CD4-positive, alpha-beta T cell treated with Interleukin-15 for 1 hour (primary cell): Measurements from ENCODE around the gene CHMP4B.

Experiments used
- DNase-seq: peaks from one replicate; pipeline ENCODE4 v3.0.0-alpha.2; 2020

The CHMP4B gene

GRCh38 chr20:33841436-33841799 lies 30.3 kb downstream of the CHMP4B start:
- no peak for DNase-seq

GRCh38 chr20:33842346-33842745 lies 31.2 kb downstream of the CHMP4B start:
- no peak for DNase-seq

- no peak for DNase-seq
Measured at GRCh38 chr20:33843050-33843449, 31.9 kb downstream of the CHMP4B start.

DNA sequence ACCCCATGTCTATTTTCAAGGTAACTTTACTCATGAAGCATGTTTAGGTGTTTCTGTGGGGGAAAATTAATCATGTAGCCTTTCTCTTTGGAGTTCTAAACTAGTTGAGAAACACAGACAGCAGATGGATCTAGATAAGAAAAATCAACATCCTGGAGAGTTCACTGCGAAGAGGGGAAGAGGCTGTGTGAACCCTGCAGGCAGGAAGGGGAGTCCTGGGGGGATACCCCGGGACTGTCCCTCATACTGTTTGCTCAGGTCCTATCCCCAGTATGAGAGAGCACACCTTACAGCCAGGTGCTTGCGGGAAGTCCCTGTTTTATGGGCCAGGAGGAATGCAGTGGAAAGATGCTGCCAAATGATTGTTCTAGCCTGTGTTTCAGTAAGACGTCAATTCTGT lies 32.7 kb downstream of the CHMP4B start:
- DNase-seq: no peak

DNA sequence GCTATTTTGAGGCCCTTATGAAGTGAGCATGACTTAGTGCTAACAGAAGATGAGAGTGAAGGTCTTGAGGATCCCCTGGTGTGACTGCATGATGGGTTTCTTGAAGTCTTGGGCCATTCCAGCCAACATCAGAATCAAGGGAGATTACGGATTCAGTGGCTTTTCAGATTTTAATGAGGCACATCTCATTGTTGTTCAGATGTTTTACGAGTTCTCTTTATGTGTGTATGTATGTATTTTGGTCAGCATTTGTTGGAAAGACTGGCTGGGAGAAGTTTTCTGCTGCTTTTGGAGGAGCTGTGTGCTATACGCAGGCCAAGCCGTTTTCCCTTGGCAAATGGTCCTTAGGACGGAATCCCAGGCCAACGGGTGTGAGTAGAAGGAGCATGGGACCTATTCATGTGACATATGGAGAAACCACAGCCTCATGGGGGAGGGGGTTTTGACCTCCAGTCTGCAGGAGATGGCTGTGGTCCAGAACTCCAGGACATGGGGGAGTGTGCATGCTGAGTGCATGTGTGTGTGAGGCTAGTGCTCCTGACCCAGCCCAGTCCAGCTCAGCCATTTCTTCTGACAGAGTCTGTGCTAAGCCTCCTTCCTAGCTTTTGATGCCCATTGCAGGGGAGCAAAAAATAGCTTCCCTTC lies 35.3 kb downstream of the CHMP4B start:
- DNase-seq: no peak

GRCh38 chr20:33847006-33847405 lies 35.9 kb downstream of the CHMP4B start:
- no peak for DNase-seq

GRCh38 chr20:33848391-33848790 lies 37.2 kb downstream of the CHMP4B start:
- DNase-seq: no peak

- no peak for DNase-seq
Measured at GRCh38 chr20:33850159-33850558, 39.0 kb downstream of the CHMP4B start.

DNA sequence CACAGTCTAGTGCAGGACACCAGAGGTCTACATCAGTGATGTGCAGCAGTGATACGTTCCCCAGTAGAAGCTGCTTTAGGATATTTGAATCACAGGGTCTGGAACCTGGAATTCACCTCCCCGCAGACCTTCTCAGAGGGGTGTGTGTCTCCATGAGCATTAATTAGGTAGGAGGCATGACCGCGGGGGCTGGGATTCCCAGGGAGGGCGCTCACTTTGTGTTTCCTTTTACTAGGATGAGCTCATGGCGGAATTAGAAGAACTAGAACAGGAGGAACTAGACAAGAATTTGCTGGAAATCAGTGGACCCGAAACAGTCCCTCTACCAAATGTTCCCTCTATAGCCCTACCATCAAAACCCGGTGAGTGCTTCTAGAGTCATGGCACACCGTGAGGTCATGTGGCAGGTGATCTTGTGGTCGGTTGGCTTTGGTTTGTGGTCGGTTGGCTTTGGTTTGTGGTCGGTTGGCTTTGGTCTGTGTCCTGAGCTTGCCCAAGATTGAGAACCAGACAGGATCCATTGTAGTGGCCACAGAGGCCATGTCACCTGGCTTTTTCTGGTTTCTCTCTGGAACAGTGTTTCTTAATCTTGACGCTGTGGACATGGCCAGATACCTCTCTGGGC lies 40.8 kb downstream of the CHMP4B start:
- no peak for DNase-seq

DNA sequence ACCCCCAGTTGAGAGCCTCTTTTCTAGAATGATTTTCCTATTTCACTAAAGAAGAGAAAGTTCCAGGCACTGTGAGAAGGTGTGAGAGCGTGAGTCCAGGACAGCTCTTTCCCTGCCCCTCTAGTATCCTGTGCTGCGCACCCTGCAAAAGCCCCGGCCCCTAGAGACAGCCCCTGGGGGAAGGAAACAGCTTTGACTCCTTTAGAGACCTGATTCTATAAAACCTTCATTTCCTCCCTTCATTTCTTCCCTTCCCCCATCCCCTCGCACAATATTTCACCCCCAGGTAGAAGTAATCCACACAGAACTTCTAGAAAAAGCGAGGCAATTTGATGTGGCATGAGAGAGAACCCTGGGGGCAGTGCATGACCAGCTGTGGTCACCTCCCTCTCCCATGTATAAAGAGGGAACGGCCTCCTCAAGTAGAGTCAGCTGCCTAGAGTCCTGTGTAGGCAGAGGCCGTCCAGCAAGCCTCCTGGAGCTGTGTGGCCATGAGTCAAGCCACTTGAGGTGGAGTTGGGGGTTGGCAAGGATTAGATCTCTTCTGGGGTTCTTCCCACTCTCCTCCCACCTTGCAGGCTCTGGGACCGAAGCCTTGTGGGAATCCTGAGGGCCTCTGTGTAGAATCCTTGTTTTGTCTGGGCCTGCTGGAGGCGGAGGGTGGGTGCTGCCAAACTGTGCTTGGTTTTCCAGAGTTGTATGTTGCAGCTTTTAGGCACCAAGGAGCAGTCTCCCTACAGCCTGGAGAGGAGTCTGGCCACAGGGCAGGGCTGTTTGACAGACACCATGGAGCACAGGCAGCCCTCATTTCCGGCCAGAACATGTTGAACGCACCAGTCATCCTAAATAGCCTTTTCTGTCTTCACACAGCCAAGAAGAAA lies 41.7 kb downstream of the CHMP4B start:
- no peak for DNase-seq

GRCh38 chr20:33853507-33853813 lies 42.3 kb downstream of the CHMP4B start:
- DNase-seq: no peak

DNA sequence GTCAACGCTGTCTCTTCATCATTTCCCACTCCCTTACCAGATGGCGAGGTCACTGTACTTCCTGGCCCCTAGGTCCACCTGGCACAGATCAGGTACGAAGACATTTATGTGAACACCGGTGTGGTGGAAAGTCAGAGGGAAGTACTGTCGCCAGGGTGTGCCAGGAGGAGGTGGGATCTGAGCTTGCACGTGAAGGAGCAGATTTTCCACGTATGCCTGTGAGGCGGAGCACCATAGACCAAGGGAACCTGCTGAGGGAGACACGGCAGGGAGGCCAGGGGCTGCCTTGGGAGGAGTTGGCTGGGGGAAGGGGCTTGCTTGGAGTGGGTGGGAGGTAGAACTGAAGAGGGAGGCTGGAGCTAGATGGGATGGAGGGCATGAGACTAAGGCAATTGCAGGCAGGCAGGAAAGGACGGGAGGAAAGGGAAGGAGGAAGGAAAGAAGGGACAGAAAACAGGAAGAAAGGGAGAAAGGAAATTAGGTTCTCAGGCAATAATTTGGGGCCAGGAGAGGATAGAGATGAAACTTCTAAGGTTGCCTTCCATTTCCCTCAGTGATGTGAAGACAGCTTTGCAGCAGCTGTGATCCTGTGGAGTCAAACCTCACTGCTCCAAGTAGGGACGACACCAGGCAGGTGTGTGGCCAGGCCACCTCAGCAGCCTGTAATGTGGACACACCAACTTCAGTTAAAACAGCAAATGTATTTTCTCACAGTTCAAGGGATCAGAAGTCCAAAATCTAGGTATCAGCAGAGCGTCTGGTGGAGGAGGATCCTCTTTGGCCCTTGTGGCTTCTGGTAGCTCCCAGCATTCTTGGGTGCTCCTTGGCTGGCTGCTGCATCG lies 46.8 kb downstream of the CHMP4B start:
- no peak for DNase-seq

GRCh38 chr20:33858666-33859065 lies 47.5 kb downstream of the CHMP4B start:
- no peak for DNase-seq

GRCh38 chr20:33859157-33859695 lies 48.1 kb downstream of the CHMP4B start:
- peak; percentile 23 for DNase-seq

DNA sequence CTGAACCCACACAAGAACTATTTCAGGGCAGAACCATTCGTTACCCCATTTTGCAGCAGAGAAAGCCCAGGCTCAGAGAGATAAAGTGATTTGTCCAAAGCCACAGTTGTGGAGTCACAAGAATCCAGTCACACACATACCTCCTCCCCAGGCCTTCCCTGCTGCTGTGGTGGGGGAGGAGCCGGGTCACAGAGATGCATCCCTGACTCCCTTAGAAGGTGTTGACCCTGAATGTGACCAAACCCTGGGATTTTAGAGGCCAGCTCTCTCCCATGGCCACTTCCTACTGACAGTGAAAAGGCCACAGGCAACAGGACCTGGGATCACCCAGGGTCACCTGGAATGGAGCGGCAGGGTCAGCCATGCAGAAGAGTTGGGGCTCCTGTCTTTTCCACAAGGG lies 48.6 kb downstream of the CHMP4B start:
- DNase-seq: no peak

DNA sequence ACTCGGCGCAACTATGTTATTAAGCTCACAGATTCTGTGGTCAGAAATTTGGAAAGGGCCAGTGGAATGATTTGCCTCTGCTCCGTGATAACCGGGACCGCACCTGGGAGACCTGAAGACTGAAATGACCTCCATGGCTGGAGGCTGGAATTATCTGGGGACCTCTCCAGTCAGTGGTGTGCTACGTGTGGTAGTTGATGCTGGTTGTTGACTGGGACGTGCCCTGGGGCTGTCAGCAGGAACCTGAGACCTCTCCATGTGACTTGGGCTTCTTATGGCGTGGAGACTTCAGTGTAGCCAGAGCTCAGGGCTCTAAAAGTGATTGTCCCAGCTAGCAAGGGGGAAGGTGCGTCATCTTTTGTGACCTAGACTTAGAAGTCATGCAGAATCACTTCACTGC lies 50.3 kb downstream of the CHMP4B start:
- DNase-seq: no peak

DNA sequence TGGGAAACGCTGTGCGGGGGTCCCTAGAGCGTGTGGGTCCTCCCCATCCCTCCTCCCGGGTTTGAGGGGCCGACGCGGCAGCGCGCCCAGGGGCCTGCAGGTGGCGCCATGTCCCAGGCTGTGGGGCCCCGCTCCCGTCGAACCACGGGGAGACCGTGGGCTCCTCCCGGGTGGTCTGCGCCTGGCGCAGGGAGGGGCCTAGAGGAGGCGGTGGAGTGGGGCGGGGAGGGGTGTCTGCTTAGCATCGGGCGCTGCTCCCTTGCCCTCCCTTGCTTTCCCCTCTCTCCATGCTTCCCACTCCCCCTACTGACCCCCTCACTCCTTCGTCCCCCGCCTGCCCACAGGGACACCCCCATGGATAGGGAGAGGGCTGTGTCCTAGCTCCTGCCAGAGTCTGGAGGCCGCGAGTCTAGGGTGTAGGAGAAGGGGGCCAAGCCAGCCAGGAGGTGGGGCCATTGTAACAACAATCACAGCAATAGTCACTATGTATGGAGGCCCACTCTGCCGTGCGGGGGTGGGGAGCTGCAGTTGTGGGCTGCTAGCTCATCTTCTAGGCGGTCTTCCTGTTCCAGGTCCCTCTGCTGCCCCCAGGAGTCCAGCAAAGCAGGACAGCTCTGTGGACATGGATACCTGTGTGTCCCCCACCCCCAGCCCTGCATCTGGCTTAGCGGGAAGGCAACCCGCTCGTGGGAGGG lies 51.7 kb downstream of the CHMP4B start:
- no peak for DNase-seq

DNA sequence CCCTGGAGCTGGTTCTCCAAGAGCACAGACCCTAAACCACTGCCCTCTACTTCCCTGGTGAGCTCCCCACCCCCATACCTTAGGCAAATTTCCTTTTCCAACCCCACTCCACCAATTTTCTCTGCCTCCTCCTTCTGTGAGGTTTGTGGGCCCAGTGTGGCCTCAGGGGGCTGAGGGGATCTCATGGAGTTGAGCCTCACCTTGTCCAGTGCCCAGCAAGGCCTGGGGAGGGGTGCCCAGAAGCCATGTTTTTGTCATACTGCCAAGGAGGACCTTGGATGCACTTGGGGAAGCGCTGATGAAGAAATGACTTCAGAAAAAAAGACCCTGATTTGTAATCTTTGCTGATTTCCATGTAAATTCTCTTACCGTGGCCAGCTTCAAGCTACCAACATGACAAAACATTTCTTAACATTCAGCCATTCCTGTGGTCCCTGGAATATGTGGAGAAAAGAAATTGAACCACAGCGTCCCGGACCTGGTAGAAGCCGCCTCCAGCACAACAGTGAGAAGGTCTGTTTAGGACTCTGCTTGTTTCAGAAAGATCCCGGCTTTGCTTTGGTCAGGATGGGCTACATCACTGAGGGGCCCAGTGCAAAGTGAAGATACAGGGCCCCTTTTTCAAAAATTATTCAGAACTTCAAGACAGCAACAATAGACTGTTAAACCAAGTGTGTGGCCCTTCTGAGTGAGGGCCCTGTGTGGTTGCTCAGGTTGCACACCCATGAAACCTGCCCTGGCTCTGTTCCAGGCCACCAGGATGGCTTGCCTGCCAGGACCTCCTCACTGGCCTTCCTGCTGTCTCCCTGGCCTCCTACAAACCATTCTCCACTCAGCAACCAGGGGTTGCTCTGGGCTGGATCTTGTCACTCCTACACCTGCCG lies 52.5 kb downstream of the CHMP4B start:
- DNase-seq: no peak

GRCh38 chr20:33864324-33864963 lies 53.3 kb downstream of the CHMP4B start:
- no peak for DNase-seq

- DNase-seq: no peak
Measured at GRCh38 chr20:33865761-33866370, 54.7 kb downstream of the CHMP4B start.
